ENCODE data around the gene LDB2. TPM values are rescaled to one million over a fixed set of nuclear protein-coding genes. Genes with fewer than 3 reads are reported as not detected.

Gene LDB2
- total RNA-seq: not detected in 2 replicates

DNA sequence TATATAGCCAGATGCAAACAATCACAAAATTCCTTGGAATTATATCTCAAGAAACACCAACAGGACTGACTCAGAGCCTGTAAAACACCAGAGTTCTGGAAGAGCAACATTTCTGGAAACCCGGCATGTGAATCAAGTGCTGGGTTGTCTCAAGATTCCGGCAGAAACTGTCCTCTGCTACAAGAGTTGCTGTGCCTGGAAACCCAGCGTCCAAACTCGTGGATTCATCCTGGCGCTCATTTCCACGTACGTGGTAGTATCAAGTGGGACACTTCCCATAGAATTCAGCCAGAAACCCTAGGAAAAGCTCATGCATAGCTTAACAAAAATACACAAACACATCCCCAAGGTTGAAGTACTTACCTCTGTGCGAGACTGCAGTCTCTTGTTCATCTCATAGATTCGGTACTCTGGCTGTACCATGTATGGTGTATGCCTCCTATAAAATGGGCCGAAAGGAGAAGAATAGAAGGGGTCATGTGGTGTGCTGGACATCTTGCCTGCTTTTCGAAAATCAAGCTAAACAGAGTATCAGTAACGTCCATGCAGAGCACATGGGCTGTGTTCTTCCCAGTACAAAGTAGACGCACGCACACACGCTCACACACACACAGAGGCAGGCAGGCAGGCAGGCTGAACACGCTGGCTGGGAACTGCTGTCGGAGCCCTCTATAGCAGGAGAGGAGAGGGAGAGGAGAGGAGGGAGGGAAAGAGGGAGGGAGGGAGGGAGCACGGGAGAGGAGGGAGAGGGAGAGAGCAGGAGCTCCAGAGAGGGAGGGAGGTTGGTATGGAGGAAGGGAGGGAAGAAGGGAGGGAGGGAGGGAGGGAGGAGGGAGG is at the start of gene LDB2:
LDB2 (minus strand) TSS at position 655 of the 837 bp plus-strand sequence.
- intact Hi-C loops (cut with micrococcal nuclease): no loop called here

DNA sequence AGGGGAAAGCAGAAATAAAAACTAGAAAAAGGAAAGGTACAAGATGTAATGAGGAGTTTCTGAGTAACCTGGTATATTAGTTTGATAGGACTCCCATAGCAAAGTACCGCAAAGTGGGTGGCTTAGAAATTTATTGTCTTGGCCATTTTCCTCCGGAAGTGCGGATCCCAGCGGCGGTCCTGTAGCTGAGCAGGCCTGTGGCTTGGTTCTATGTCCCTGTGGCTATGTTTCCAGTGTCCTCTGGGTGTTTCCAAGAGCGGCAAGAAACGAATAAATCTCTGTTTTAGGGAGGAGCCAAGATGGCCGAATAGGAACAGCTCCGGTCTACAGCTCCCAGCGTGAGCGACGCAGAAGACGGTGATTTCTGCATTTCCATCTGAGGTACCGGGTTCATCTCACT is 44.0 kb upstream of the LDB2 start:
- intact Hi-C loops (cut with micrococcal nuclease): no loop called here

DNA sequence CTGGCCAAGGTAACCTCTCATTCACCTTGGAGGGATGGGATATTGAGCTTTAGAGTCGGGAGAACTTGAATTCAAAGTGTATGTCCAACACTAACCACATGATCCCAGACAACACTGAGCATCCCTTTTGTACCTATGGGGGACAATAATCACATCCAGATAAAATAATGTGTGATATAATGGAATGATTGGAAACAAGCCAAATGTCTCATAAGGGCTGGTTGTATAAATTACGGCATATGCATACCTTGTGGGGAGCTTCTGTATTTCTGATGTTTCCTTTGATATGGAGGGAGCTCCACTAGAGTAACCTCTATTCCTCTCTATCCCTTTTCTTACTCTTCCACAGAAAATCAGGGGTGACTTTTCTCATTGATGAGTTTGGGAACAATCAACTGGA is 40.7 kb upstream of the LDB2 start:
- intact Hi-C loops (cut with micrococcal nuclease): no loop called here

DNA sequence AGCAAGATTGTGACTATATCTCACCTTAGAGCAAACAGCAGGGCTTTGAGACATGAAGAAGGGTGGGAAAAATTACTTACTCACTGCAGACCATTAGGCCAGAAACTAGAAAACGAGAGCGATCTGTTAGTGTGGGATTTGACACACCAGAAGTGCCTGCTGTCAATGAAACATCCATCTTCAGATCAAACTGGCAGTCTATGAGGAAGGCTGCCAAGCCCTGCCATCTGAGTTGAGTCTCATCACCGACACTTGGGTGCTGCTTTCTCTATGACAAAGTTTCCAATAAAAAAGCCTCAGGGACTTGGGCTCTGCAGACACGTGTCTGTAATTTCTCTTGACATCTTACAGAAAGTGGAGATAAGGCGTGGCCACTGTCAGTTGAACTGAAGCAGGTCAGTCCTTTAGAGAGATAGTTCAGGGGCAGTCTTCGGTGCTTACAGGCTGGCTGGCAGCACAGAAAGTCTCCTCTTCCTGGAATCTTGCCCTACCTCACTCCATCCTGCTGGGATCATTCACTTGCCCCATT is 40.1 kb upstream of the LDB2 start:
- intact Hi-C loops (cut with micrococcal nuclease): no loop called here

DNA sequence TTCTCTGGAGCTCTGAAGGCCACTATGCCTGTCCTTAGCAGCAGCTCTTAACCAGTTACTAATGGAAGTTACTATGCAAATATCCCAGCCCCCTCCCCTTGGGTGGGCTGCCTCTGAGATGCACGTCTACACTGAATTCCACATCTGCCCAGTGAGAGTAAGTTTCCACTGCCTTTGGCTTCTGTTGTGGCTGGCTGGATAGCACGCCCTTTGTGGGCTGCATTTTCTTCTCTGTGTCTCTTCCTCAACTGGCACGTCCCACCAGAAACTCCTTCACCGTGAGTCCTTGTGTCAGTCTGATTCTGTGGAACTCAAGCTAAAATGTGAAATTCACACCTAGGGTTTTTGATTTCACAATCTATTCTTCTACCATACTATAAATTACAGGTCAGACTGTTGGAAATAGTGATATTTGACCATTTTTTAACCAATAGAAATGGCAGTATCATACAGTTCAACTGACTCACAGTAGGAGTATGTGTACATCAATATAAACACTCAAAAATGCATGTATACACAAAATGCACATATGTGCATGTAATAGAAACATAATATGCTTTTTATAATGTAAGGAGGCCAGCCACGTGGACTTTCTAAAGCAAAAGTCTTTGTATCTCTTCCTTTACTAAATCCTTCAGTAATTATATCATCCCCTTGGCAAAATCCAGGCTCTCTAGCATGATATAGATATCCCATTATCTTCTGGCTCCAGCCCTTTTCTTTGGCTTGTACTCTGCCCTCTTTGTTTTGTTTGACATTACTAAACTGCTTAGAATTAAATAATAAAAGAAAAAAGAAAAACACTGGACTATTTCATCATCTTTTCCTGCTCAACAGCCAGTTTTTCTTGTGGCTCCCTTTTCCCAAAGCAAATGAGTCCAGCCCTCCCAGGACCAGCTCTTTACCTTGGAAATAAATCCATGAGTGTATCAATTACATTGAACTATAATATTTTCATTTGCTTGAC is 33.2 kb upstream of the LDB2 start:
- intact Hi-C loops (cut with micrococcal nuclease): no loop called here

DNA sequence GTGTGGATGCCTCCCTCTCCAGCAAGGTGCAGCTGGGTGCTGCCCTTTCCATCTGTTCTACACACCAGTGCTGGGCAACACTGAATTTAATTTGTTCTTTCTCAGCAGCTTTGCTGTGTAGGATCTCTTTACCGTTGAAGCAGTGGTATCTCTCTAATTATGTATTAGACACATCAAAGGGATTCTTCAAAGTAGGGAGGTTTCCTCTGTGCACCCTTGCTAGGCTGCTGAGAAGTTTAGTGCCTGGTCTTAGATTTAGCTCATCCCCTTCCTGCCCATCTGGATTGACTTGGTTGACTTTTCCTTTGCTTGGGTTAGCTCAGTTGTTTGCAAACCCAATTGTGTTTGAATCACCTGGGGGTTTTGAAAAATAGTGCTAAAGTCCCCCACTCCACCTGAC is 27.8 kb upstream of the LDB2 start:
- intact Hi-C loops (cut with micrococcal nuclease): no loop called here

DNA sequence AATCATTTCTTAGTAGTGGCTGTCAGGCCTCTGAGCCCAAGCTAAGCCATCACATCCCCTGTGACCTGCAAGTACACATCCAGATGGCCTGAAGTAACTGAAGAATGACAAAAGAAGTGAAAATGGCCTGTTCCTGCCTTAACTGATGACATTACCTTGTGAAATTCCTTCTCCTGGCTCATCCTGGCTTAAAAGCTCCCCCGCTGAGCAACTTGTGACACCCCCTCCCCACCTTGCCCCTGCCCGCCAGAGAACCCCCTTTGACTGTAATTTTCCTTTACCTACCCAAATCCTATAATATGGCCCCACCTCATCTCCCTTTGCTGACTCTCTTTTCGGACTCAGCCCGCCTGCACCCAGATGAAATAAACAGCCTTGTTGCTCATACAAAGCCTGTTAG is 20.3 kb upstream of the LDB2 start:
- intact Hi-C loops (cut with micrococcal nuclease): loop anchor here (5.0 to 10.0 kb wide), 2 partner anchors 246 to 419 kb away; no protein-coding TSS in a partner anchor

DNA sequence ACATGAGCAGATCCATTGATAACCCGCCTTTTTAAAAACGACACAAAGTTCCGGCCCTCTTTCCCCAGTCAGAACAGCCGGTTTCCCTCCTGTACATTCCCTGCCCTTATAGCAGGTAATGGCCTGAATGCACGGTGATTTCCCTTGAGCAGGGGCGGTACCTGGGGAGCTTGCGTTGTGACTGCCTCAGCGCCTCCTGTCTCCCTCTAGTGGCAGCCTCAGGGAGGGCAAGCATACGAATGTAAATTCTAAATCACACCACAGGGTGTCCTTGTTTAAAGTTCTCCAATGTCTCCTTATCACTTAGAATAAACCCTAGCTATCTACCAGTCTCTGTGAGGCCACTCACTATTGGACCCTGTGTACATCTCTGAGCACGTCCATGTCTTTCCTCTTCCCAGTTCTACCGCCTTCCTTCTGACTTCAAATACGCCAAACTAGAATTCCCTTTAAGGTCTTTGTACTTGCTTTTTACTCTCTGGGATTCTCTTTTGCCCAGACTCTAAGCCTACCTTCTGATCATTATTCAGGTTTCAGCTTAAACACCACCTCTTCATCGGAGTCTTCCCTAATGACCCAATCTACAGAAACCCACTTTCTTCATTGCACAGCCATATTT is 18.4 kb upstream of the LDB2 start:
- intact Hi-C loops (cut with micrococcal nuclease): loop anchor here (1.0 to 10.0 kb wide), 9 partner anchors 24 to 891 kb away; no protein-coding TSS in a partner anchor

DNA sequence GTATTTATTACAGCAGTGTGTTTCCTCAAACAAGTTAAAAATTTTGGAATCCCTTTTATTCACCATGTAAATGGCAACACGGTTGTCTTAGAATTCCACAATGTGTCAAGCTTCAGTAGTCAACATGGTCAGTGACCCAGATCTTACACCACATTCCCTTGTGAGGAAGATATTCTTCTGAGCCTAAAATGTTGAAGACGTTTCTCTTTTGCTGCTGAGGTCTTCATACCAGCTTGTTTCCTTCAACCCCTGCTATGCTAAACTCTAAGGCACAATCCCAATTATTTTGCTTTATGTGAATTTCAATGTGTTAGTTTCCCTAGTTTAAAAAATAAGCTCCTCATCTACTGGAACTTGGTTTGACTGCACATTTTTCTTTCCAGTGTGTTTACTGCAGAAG is 17.6 kb upstream of the LDB2 start:
- intact Hi-C loops (cut with micrococcal nuclease): loop anchor here (1.0 to 10.0 kb wide), 9 partner anchors 23 to 890 kb away; no protein-coding TSS in a partner anchor

DNA sequence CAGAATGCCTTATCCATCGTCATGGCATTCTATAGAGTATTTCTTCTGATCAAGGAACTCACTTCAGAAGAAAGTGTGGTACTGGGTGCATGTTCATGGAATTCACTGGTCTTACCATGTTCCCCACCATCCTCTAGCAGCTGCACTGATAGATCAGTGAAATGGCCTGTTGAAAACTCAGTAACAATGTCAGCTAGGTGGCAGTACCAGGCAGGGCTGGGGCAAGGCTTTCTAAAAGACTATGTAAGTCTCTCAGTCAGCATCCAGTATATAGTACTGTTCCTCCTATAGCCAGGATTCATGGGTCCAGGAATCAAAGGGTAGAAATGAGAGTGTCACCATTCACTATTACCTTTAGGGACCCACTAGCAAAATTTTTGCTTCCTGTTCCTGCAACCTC is 15.8 kb upstream of the LDB2 start:
- intact Hi-C loops (cut with micrococcal nuclease): loop anchor here (10.0 kb wide), 1 partner anchor 251 kb away; no protein-coding TSS in a partner anchor

DNA sequence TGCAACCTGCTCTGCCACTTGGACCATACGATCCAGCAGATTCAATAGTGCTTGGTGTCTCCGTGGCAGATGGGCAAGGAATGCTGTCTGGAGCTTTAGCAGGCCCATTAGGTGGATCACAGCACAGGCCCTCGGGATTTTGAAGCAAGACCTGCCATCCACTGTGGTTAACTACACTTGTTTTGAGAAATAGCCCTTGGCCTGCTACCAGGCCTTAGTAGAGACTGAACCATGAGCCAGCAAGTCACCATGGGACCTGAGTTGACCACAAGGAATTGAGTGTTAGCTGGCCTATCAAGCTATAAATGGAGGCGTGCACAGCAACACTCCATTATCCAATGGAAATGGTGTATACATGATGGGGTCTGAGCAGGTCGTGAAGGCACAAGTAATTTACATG is 14.5 kb upstream of the LDB2 start:
- intact Hi-C loops (cut with micrococcal nuclease): loop anchor here (10.0 kb wide), 1 partner anchor 252 kb away; no protein-coding TSS in a partner anchor

DNA sequence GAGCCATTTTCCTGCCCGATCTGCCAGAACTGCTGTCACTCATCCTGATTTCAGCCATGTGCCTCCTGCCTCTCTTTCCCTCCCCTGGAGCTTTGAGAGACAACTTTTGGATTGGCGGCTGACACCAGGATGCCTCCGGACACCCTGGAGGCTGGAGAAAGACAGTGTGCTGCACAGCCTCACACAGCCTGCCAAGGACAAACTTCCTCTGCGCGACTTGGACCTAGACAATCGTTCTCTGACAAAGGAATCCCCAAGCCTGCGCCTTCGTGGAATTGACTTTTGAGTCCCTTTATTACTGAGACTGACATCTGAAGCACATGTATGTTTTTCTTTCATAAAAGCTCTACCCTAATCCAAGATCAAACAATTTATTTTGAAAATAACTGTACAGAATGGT is 10.8 kb upstream of the LDB2 start:
- intact Hi-C loops (cut with micrococcal nuclease): no loop called here

DNA sequence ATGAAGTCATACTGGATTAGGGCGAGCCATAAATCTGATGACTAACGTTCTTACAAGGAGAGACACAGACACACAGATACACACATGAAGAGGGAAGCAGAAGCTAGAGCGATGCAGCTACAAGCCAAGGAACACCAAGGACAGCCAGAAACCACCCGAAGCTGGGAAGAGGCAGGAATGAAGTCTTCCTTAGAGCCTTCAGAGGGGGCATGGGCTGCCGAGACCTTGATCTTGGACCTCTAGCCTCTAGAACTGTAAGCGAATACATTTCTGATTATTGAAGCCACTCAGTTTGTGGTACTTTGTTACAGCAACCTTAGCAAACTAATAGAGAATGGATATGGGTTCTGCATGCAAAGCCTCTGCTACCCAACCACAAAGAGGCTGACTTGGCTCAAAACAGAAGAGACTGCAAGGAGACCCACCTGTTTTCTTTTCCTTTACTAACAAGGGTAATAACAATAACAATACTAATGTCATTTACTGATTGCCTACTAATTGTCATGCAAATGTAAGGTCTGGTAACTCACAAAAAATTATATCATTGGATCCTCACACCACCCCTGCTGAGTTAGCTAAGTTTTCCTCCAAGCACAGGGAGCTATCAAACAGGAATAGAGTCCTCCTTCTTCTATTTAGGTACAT is 10.1 kb upstream of the LDB2 start:
- intact Hi-C loops (cut with micrococcal nuclease): no loop called here

DNA sequence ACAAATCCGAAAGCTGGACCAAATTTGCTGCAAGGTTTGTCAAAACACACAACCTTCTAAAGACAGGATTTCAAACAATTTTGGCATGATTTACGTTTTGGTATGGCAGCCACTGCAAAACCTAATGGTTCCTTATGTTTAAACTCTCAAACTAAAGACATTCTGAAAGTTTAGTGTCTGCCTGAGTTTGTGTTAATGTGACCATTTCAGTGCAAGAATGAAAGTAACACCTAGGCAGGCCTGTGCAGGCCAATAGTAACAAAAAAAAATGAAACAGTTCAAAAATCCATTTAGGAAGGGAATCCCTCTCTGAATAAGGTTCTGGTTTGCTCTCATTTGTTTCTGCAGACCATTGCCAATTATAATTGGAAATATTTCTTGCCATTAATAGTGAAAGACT is 1.9 kb upstream of the LDB2 start:
- intact Hi-C loops (cut with micrococcal nuclease): no loop called here

DNA sequence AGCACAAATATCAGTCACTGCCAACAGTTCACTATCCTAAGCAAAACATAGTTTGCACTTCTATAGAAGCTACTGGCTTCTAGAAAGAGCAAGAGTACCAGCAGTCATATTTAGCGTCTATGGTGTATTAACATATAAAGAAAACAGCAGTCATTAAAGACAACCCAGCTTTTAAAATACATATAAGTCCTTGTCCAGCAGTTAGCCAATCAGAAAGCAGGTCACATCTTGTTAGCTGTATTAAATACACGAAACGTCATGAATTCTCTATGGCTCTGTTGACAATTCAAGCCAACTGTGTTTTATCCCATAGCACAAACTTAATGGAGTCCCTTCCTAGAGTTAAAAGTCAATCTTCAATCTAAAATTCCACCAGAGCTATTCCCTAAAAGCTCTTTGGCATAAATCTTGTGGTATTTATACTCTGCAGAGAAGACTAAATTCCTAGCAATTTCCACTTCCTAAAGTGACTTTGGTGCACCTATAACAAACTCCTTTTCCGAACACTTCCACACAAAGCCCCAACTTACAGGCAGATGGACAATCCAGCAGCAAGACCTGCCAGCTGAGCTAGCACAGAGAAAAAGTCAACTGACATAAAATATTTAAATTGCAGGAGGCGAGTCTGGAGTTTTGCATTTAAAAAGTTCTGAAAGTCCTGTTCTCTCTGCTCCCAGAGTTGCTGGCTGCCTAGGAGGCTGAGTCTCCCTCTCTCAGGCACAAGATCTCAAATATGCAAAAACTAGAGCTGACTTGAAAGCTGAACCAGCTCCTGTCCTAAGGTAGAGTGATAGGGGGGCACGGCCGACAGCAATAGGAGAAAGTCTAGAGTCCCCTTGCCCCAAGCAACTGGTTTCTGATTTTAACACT is 1.3 kb downstream of the LDB2 start:
- intact Hi-C loops (cut with micrococcal nuclease): no loop called here

DNA sequence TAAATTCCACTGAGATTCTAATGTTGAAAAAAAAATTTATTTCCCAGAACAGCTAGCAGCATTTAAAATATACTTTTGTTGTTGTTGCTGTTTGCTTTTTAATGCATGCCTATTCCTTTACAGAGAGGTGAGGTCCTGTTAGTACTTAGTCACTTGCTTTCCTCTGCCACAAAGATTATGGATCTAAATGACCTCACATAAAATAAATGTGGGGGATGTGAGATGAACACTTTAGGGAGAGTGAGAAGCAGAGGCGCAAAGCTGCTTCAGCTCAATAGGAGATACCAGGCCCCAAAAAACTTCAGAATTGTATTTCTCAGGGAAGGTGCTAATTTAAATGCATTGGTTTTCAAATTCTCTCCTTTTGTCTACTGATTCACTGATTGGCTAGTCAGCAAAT is 4.0 kb downstream of the LDB2 start:
- intact Hi-C loops (cut with micrococcal nuclease): no loop called here

DNA sequence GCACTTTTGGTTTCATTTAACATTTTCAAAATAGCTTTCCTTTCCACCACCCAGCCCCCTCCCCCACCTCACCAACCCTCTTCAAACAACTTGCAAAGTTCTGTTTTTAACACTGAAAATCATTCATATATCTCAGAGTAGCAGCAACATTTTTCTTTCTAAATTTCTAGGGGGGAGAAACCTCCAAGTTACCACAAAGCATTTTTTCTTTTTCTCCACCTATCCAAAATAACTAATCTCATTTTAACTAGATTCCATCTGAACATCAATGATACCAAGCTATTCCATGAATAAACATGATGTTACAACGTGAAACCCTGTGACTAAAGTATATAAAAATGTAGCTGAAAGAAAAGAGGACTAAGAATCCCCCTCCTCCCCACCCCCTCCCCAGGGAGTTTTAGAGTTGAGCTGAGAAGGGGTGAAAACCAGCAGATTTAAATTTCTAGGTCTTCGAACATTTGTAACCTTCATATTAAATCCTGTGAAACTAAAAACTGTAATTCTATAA is 5.2 kb downstream of the LDB2 start:
- intact Hi-C loops (cut with micrococcal nuclease): loop anchor here (1.0 kb wide), 2 partner anchors 23 to 443 kb away; no protein-coding TSS in a partner anchor

DNA sequence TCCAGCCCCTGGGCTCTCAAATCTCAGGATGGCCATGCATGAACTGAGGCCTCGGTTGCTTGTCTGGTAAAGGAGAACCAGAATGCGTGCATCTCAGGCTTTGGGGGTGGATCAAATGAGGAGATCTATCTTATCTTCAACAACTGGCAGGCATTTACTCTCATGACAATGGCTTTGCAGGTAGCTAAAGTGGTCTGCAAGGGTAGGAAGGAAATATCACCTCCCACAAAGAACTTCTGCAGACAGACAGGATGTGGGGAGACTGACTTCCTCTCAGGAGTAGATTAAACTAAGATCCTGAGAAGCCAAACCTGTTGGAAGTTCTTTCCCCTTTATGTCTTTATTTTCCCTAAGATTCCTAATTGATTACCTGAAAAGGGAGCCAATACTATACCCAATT is 7.8 kb downstream of the LDB2 start:
- intact Hi-C loops (cut with micrococcal nuclease): no loop called here

DNA sequence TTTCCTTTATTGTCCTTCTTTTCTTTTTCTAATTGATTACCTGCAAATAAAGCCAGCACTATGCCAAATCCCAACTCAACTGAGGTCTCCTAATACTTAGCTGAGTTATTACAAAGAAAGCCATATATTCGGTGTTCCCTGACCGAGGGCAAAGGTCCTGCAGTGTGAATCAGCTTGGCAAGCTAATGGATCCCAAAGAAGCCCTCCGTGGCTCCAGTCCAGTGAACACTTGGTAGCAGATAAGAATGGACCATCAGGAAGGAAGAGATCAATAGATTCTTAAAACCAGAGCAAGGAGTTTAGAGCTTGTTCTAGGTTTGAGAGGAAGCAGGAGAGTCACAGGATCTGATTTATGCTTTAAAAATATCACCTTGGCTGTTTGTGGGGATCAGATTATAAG is 8.5 kb downstream of the LDB2 start:
- intact Hi-C loops (cut with micrococcal nuclease): no loop called here

Data from T-helper 1 cell treated with Interleukin-12 subunit alpha and Interleukin-12 subunit beta and Interleukin-4 antibody, amounts not matched to agents 30 ng/mL and 1 ng/mL, for 36 hours (primary cell).